HG02763 (cell line): ENCODE results near the gene DCD.
"Not testable (repeated sequence)": the region's sequence is repeated elsewhere in the genome, so short reads cannot be mapped to it uniquely, and the experiment has no call there.

Source experiments
- ATAC-seq: cut with Tn5 transposase; IDR thresholded peaks from one replicate; pipeline ENCODE4 v1.9.1; 2021; ENCODE audit warnings: mild to moderate bottlenecking, moderate library complexity; ENCODE audit not compliant: unreplicated experiment

DCD gene

GRCh38 chr12:54648265-54648664 is at the start of gene DCD:
Gene DCD, minus strand, starts transcription at chr12:54648365. Its CDS starts 62 bp downstream, at chr12:54648303.
- no peak for ATAC-seq

- ATAC-seq: no peak
Observed at GRCh38 chr12:54697851-54698250, 49.7 kb upstream of the DCD start.

GRCh38 chr12:54692353-54692752 is 44.2 kb upstream of the DCD start:
- ATAC-seq: no peak

- no peak for ATAC-seq
Observed at GRCh38 chr12:54689984-54690383, 41.8 kb upstream of the DCD start.

- no peak for ATAC-seq
Observed at GRCh38 chr12:54689034-54689372, 40.8 kb upstream of the DCD start.

- no peak for ATAC-seq
Observed at GRCh38 chr12:54688309-54689033, 40.3 kb upstream of the DCD start.

- no peak for ATAC-seq
Observed at GRCh38 chr12:54684636-54685630, 36.8 kb upstream of the DCD start.

- no peak for ATAC-seq
Observed at GRCh38 chr12:54683398-54683797, 35.2 kb upstream of the DCD start.

- ATAC-seq: no peak
Observed at GRCh38 chr12:54682674-54683073, 34.5 kb upstream of the DCD start.

- no peak for ATAC-seq
Observed at GRCh38 chr12:54680374-54680773, 32.2 kb upstream of the DCD start.

- no peak for ATAC-seq
Observed at GRCh38 chr12:54678131-54678530, 30.0 kb upstream of the DCD start.

GRCh38 chr12:54667945-54668344 is 19.8 kb upstream of the DCD start:
- no peak for ATAC-seq

GRCh38 chr12:54666008-54666407 is 17.8 kb upstream of the DCD start:
- no peak for ATAC-seq

- not testable (repeated sequence) for ATAC-seq
Observed at GRCh38 chr12:54665022-54665635, 17.0 kb upstream of the DCD start.

GRCh38 chr12:54663603-54664002 is 15.4 kb upstream of the DCD start:
- no peak for ATAC-seq

GRCh38 chr12:54662026-54662425 is 13.9 kb upstream of the DCD start:
- no peak for ATAC-seq

GRCh38 chr12:54661048-54661447 is 12.9 kb upstream of the DCD start:
- ATAC-seq: no peak

GRCh38 chr12:54660320-54660962 is 12.3 kb upstream of the DCD start:
- no peak for ATAC-seq

GRCh38 chr12:54658306-54659264 is 10.4 kb upstream of the DCD start:
- ATAC-seq: peak; percentile 59

GRCh38 chr12:54657105-54657607 is 9.0 kb upstream of the DCD start:
- no peak for ATAC-seq
